ENCODE results near the gene KIAA1217.

GRCh38 chr10:24456322-24456721 lies 247.4 kb downstream of the KIAA1217 start:
- TF ChIP-seq CTCF (IDR thresholded peaks at IDR 0.05) (no peak), POLR2A (IDR thresholded peaks at IDR 0.05) (no peak)
